ENCODE results near the gene FAM171A1. TPM values are rescaled to one million over a fixed set of nuclear protein-coding genes. Genes with fewer than 3 reads are reported as not detected.
"Not testable (repeated sequence)": the region's sequence is repeated elsewhere in the genome, so short reads cannot be mapped to it uniquely, and the experiment has no call there.

FAM171A1 gene
- total RNA-seq, 1 experiment from 2014 or later = 3.6 TPM

- no peak for DNase-seq (ENCODE audit: low read depth)
Observed at GRCh38 chr10:15320118-15320517, 51.0 kb downstream of the FAM171A1 start.

GRCh38 chr10:15316871-15317464 is 54.1 kb downstream of the FAM171A1 start:
- DNase-seq (ENCODE audit: low read depth) = no peak

- no peak for DNase-seq (ENCODE audit: low read depth)
Observed at GRCh38 chr10:15316145-15316544, 54.9 kb downstream of the FAM171A1 start.

GRCh38 chr10:15315286-15315685 is 55.8 kb downstream of the FAM171A1 start:
- DNase-seq (ENCODE audit: low read depth) = no peak

- no peak for DNase-seq (ENCODE audit: low read depth)
Observed at GRCh38 chr10:15314482-15315045, 56.5 kb downstream of the FAM171A1 start.

- DNase-seq (ENCODE audit: low read depth) = peak; percentile 41
Observed at GRCh38 chr10:15313843-15314242, 57.2 kb downstream of the FAM171A1 start.

GRCh38 chr10:15313047-15313446 is 58.0 kb downstream of the FAM171A1 start:
- peak; percentile 28 for DNase-seq (ENCODE audit: low read depth)

GRCh38 chr10:15311569-15312280 is 59.4 kb downstream of the FAM171A1 start:
- no peak for DNase-seq (ENCODE audit: low read depth)

- no peak for DNase-seq (ENCODE audit: low read depth)
Observed at GRCh38 chr10:15310776-15311568, 60.1 kb downstream of the FAM171A1 start.

GRCh38 chr10:15309221-15309620 is 61.9 kb downstream of the FAM171A1 start:
- DNase-seq (ENCODE audit: low read depth) = no peak

GRCh38 chr10:15306735-15307280 is 64.3 kb downstream of the FAM171A1 start:
- peak; percentile 41 for DNase-seq (ENCODE audit: low read depth)

GRCh38 chr10:15305634-15306033 is 65.5 kb downstream of the FAM171A1 start:
- no peak for DNase-seq (ENCODE audit: low read depth)

- no peak for DNase-seq (ENCODE audit: low read depth)
Observed at GRCh38 chr10:15305161-15305560, 65.9 kb downstream of the FAM171A1 start.

GRCh38 chr10:15302188-15302956 is 68.7 kb downstream of the FAM171A1 start:
- not testable (repeated sequence) for DNase-seq (ENCODE audit: low read depth)

GRCh38 chr10:15300697-15301096 is 70.4 kb downstream of the FAM171A1 start:
- DNase-seq (ENCODE audit: low read depth) = peak; percentile 33

GRCh38 chr10:15300145-15300544 is 70.9 kb downstream of the FAM171A1 start:
- no peak for DNase-seq (ENCODE audit: low read depth)

- DNase-seq (ENCODE audit: low read depth) = no peak
Observed at GRCh38 chr10:15296701-15297100, 74.4 kb downstream of the FAM171A1 start.

- no peak for DNase-seq (ENCODE audit: low read depth)
Observed at GRCh38 chr10:15295537-15296325, 75.4 kb downstream of the FAM171A1 start.

GRCh38 chr10:15293862-15294842 is 76.9 kb downstream of the FAM171A1 start:
- peak; percentile 46 for DNase-seq (ENCODE audit: low read depth)
